ENCODE data around the gene BARX2.

Gene BARX2

GRCh38 chr11:129442171-129442570 is 66.5 kb downstream of the BARX2 start:
- Histone ChIP-seq H3K9ac (ENCODE audit: low read depth, low read length) (no peak overlapping the region), H3K79me2 (ENCODE audit: insufficient read depth, low read length) (no peaks in the 10 kb centered on the region), H3K4me1 (ENCODE audit: insufficient read depth, low read length) (no peaks in the 10 kb centered on the region), H3K4me3 (ENCODE audit: low read depth in 1 of 2, low read length in 2 of 2) (no peak overlapping the region), H3K27ac (ENCODE audit: low read length) (no peak overlapping the region), H3K27me3 (ENCODE audit: insufficient read depth, low read length, poor library complexity) (no peaks in the 10 kb centered on the region), H3K36me3 (ENCODE audit: insufficient read depth, low read length) (no peaks in the 10 kb centered on the region), H4K20me1 (ENCODE audit: insufficient read depth, low read length) (no peaks in the 10 kb centered on the region), H3K4me2 (ENCODE audit: insufficient read depth, low read length) (no peak overlapping the region), H2AFZ (ENCODE audit: low read depth, low read length) (no peak overlapping the region), H3K9me3 (ENCODE audit: insufficient read depth, low read length, severe bottlenecking) (no peaks in the 10 kb centered on the region)
- no peak for TF ChIP-seq EZH2 (IDR thresholded peaks at IDR 0.05; ENCODE audit: borderline replicate concordance, low read depth, low read length, severe bottlenecking)
- TF ChIP-seq CTCF (IDR thresholded peaks at IDR 0.05; ENCODE audit: borderline replicate concordance, extremely low read depth, low read length, poor library complexity, severe bottlenecking) = no peak
- DNase-seq (no peak), ATAC-seq (ENCODE audit: insufficient read depth, low read depth) (no peak)

- no peak for DNase-seq
- Histone ChIP-seq H4K20me1 (ENCODE audit: insufficient read depth, low read length) (no peaks in the 10 kb centered on the region), H3K4me2 (ENCODE audit: insufficient read depth, low read length) (no peak overlapping the region), H3K36me3 (ENCODE audit: insufficient read depth, low read length) (no peaks in the 10 kb centered on the region), H3K79me2 (ENCODE audit: insufficient read depth, low read length) (no peaks in the 10 kb centered on the region), H3K9me3 (ENCODE audit: insufficient read depth, low read length, severe bottlenecking) (no peaks in the 10 kb centered on the region), H2AFZ (ENCODE audit: low read depth, low read length) (no peak overlapping the region), H3K4me1 (ENCODE audit: insufficient read depth, low read length) (no peaks in the 10 kb centered on the region), H3K9ac (ENCODE audit: low read depth, low read length) (no peak overlapping the region), H3K27me3 (ENCODE audit: insufficient read depth, low read length, poor library complexity) (no peaks in the 10 kb centered on the region), H3K4me3 (ENCODE audit: low read depth in 1 of 2, low read length in 2 of 2) (no peak overlapping the region), H3K27ac (ENCODE audit: low read length) (no peak overlapping the region)
- TF ChIP-seq EZH2 (IDR thresholded peaks at IDR 0.05; ENCODE audit: borderline replicate concordance, low read depth, low read length, severe bottlenecking) = no peak
- no peak for ATAC-seq (ENCODE audit: insufficient read depth, low read depth)
Observed at GRCh38 chr11:129443276-129443675, 67.6 kb downstream of the BARX2 start.

- Histone ChIP-seq H4K20me1 (ENCODE audit: insufficient read depth, low read length) (no peaks in the 10 kb centered on the region), H3K36me3 (ENCODE audit: insufficient read depth, low read length) (no peaks in the 10 kb centered on the region), H2AFZ (ENCODE audit: low read depth, low read length) (no peak overlapping the region), H3K4me1 (ENCODE audit: insufficient read depth, low read length) (no peaks in the 10 kb centered on the region), H3K4me3 (ENCODE audit: low read depth in 1 of 2, low read length in 2 of 2) (no peak overlapping the region), H3K27ac (ENCODE audit: low read length) (no peak overlapping the region), H3K9me3 (ENCODE audit: insufficient read depth, low read length, severe bottlenecking) (no peaks in the 10 kb centered on the region), H3K27me3 (ENCODE audit: insufficient read depth, low read length, poor library complexity) (no peaks in the 10 kb centered on the region), H3K4me2 (ENCODE audit: insufficient read depth, low read length) (no peak overlapping the region), H3K79me2 (ENCODE audit: insufficient read depth, low read length) (no peaks in the 10 kb centered on the region), H3K9ac (ENCODE audit: low read depth, low read length) (no peak overlapping the region)
- no peak for TF ChIP-seq CTCF (IDR thresholded peaks at IDR 0.05; ENCODE audit: borderline replicate concordance, extremely low read depth, low read length, poor library complexity, severe bottlenecking)
- no peak for TF ChIP-seq EZH2 (IDR thresholded peaks at IDR 0.05; ENCODE audit: borderline replicate concordance, low read depth, low read length, severe bottlenecking)
- no peak for DNase-seq
- ATAC-seq (ENCODE audit: insufficient read depth, low read depth) = no peak
Observed at GRCh38 chr11:129444274-129444673, 68.6 kb downstream of the BARX2 start.

- no peak overlapping the region for H3K4me2 ChIP-seq (ENCODE audit: insufficient read depth, low read length)
- no peak overlapping the region for H3K4me3 ChIP-seq (ENCODE audit: low read depth in 1 of 2, low read length in 2 of 2)
- H3K9ac ChIP-seq (ENCODE audit: low read depth, low read length) = no peak overlapping the region
- H2AFZ ChIP-seq (ENCODE audit: low read depth, low read length) = no peak overlapping the region
- H3K4me1 ChIP-seq (ENCODE audit: insufficient read depth, low read length) = no peaks in the 10 kb centered on the region
- DNase-seq (no peak), ATAC-seq (ENCODE audit: insufficient read depth, low read depth) (no peak)
- no peaks in the 10 kb centered on the region for H3K27me3 ChIP-seq (ENCODE audit: insufficient read depth, low read length, poor library complexity)
- H4K20me1 ChIP-seq (ENCODE audit: insufficient read depth, low read length) = no peaks in the 10 kb centered on the region
- no peak overlapping the region for H3K27ac ChIP-seq (ENCODE audit: low read length)
- H3K9me3 ChIP-seq (ENCODE audit: insufficient read depth, low read length, severe bottlenecking) = no peaks in the 10 kb centered on the region
- no peaks in the 10 kb centered on the region for H3K79me2 ChIP-seq (ENCODE audit: insufficient read depth, low read length)
- no peak for TF ChIP-seq EZH2 (IDR thresholded peaks at IDR 0.05; ENCODE audit: borderline replicate concordance, low read depth, low read length, severe bottlenecking)
- no peak for TF ChIP-seq CTCF (IDR thresholded peaks at IDR 0.05; ENCODE audit: borderline replicate concordance, extremely low read depth, low read length, poor library complexity, severe bottlenecking)
- no peaks in the 10 kb centered on the region for H3K36me3 ChIP-seq (ENCODE audit: insufficient read depth, low read length)
Observed at GRCh38 chr11:129445226-129445625, 69.6 kb downstream of the BARX2 start.
